ENCODE measurements around the gene KLF6. TPM values are rescaled to one million over a fixed set of nuclear protein-coding genes. Genes with fewer than 3 reads are reported as not detected.
A peak's percentile ranks its signal among the peaks of the same experiment; 100 is the strongest.

The KLF6 gene
- total RNA-seq, 1 donor from 2014 or later = 247 TPM

- Histone ChIP-seq H3K4me1 (peaks cover 18% of the 10 kb centered on the region), H3K36me3 (no peaks in the 10 kb centered on the region), H3K27ac (peak overlapping the region; percentile 13), H3K4me3 (no peak overlapping the region), H3K9me3 (no peaks in the 10 kb centered on the region), H3K27me3 (no peaks in the 10 kb centered on the region)
- DNase-seq (no peak), ATAC-seq (peak; percentile 72)
- intact Hi-C loops (cut with DNase I) = no loop called here
- no peak for TF ChIP-seq CTCF (IDR thresholded peaks at IDR 0.05)
Measured at GRCh38 chr10:3754727-3755439, 30.1 kb downstream of the KLF6 start.

GRCh38 chr10:3750854-3751253, 34.2 kb downstream of the KLF6 start:
- Histone ChIP-seq H3K27me3 (no peaks in the 10 kb centered on the region), H3K9me3 (no peaks in the 10 kb centered on the region), H3K27ac (no peak overlapping the region), H3K36me3 (no peaks in the 10 kb centered on the region), H3K4me1 (peaks cover 39% of the 10 kb centered on the region), H3K4me3 (no peak overlapping the region)
- intact Hi-C loops (cut with DNase I) = no loop called here
- no peak for TF ChIP-seq CTCF (IDR thresholded peaks at IDR 0.05)
- DNase-seq = no peak
- peak; percentile 23 for ATAC-seq

- TF ChIP-seq CTCF (IDR thresholded peaks at IDR 0.05) = no peak
- Histone ChIP-seq H3K36me3 (no peaks in the 10 kb centered on the region), H3K27me3 (no peaks in the 10 kb centered on the region), H3K4me1 (peaks cover 33% of the 10 kb centered on the region), H3K9me3 (no peaks in the 10 kb centered on the region), H3K4me3 (peak overlapping the region; percentile 28), H3K27ac (peak overlapping the region; percentile 53)
- DNase-seq (no peak), ATAC-seq (peak; percentile 29)
- intact Hi-C loops (cut with DNase I) = no loop called here
Measured at GRCh38 chr10:3750006-3750816, 34.8 kb downstream of the KLF6 start.

GRCh38 chr10:3749600-3749999, 35.4 kb downstream of the KLF6 start:
- Histone ChIP-seq H3K4me1 (peaks cover 29% of the 10 kb centered on the region), H3K9me3 (no peaks in the 10 kb centered on the region), H3K4me3 (peak overlapping the region; percentile 28), H3K27ac (peak overlapping the region; percentile 53), H3K27me3 (no peaks in the 10 kb centered on the region), H3K36me3 (no peaks in the 10 kb centered on the region)
- intact Hi-C loops (cut with DNase I) = no loop called here
- no peak for TF ChIP-seq CTCF (IDR thresholded peaks at IDR 0.05)
- ATAC-seq (peak; percentile 65), DNase-seq (no peak)

GRCh38 chr10:3749011-3749410, 36.0 kb downstream of the KLF6 start:
- intact Hi-C loops (cut with DNase I) = no loop called here
- Histone ChIP-seq H3K4me3 (no peak overlapping the region), H3K27me3 (no peaks in the 10 kb centered on the region), H3K27ac (peak overlapping the region; percentile 53), H3K36me3 (no peaks in the 10 kb centered on the region), H3K4me1 (peaks cover 28% of the 10 kb centered on the region), H3K9me3 (no peaks in the 10 kb centered on the region)
- no peak for DNase-seq
- no peak for TF ChIP-seq CTCF (IDR thresholded peaks at IDR 0.05)
- no peak for ATAC-seq
